D721Med (cell line): ENCODE results near the gene PDIA5.

Source experiments
- DNase-seq: peaks from one replicate; pipeline ENCODE4 v3.0.0; 2011; ENCODE audit warnings: low spot score; ENCODE audit not compliant: insufficient read length
- FAIRE-seq: peaks from 2 replicates; lab custom pipeline; 2011; peaks lifted over from hg19 to GRCh38; lab: Jason Lieb, UNC
- TF ChIP-seq, protein P1 (sequence below): IDR thresholded peaks from 2 replicates; pipeline ENCODE4 v1.5.1; 2012; ENCODE audit warnings: mild to moderate bottlenecking, control low read depth; ENCODE audit not compliant: insufficient read depth; ENCODE audit errors: missing control alignments

PDIA5 gene

DNA sequence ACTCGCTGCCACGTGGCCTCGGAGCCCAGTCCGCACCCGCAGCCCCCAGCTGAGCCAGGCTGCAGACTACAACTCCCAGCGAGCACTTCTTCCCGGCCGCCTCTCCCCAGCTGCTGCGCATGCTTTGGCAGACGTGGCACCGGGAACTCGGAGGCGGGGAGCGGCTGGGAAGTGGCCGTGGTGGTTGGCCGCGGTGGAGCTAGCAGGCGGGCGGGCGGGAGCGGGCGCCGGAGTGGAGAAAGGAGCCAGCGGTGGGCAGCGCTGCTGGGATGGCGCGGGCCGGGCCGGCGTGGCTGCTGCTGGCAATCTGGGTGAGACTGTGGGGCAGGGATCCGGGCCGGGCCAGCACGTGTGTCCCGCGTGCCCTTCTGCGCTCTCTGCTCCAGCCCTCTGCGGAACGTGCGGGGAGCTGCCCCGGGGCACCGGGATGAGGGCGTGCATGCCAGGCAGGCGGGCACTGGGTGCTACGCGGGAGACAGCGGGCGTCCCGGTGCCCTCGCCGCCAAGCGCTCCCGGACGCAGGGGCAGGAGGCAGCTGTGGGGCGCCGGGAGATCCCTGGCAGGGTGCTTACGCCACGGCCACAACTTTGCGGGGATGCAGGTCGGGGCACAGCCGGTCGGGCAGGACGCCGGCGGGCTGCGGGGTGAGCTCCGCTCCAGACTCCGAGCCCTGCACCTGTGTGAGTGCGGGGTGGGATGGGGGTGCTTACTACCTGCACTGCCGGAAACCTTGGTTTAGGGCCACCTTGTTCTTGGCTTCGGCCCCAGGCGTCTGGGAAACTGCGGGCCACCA lies at the start of gene PDIA5:
PDIA5 (plus strand) TSS at position 130 of the 793 bp plus-strand sequence; CDS start at position 270, 140 bp downstream.
- DNase-seq (peak; percentile 88), FAIRE-seq (no peak)
- TF ChIP-seq, protein P1, sequence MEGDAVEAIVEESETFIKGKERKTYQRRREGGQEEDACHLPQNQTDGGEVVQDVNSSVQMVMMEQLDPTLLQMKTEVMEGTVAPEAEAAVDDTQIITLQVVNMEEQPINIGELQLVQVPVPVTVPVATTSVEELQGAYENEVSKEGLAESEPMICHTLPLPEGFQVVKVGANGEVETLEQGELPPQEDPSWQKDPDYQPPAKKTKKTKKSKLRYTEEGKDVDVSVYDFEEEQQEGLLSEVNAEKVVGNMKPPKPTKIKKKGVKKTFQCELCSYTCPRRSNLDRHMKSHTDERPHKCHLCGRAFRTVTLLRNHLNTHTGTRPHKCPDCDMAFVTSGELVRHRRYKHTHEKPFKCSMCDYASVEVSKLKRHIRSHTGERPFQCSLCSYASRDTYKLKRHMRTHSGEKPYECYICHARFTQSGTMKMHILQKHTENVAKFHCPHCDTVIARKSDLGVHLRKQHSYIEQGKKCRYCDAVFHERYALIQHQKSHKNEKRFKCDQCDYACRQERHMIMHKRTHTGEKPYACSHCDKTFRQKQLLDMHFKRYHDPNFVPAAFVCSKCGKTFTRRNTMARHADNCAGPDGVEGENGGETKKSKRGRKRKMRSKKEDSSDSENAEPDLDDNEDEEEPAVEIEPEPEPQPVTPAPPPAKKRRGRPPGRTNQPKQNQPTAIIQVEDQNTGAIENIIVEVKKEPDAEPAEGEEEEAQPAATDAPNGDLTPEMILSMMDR = no peak

DNA sequence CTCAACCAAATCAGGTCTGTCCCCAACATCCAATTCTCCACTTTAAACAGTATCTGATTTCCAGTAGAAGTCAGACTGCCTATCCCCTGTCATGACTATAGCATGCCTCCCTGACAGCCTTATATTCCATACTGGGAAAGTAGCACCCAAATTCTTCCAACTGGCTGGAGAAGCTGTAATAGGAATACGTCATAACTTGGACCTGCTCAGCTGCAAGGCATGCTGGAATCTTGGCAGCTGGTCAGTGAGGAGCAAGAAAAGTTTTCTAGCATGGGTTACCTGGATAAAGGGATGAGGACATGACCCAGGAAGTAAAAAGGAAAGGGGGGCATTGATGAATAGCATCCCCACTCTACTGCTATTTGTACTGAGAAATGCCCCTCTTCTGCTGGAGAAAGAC lies 48.1 kb upstream of the PDIA5 start:
- DNase-seq = no peak
- TF ChIP-seq, protein P1 = no peak
- no peak for FAIRE-seq

- TF ChIP-seq, protein P1 = no peak
Measured at GRCh38 chr3:123019161-123019560, 47.7 kb upstream of the PDIA5 start.

DNA sequence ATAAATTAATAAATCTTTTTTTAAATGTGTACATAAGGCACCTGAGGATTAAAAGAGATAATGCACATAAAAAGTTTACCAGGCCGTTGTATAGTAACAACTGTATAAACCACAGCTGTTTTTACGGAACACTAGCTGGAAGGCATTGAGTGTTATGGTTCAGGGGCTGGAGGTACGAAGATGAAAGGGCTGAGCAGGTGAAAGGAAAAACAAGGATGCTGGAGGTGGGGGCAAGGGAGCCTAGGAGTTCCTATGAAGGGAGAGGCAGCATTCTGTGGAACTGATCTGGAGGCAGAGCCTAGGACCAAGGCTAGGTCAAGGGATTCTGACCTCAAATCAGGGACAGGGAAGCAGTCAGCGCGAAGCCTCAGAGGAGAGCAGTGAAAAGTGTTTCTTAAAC lies 47.2 kb upstream of the PDIA5 start:
- no peak for FAIRE-seq
- TF ChIP-seq, protein P1 = no peak
- DNase-seq = no peak

More at GRCh38 chr3:123019161-123019560, 47.7 kb upstream of the PDIA5 start:
- FAIRE-seq (no peak), DNase-seq (no peak)

- FAIRE-seq = no peak
- no peak for DNase-seq
- TF ChIP-seq, protein P1 = no peak
Measured at GRCh38 chr3:123020709-123021108, 46.1 kb upstream of the PDIA5 start.

- DNase-seq = no peak
- no peak for FAIRE-seq
- TF ChIP-seq, protein P1 = no peak
Measured at GRCh38 chr3:123021388-123021787, 45.4 kb upstream of the PDIA5 start.

GRCh38 chr3:123021996-123022510 lies 44.8 kb upstream of the PDIA5 start:
- TF ChIP-seq, protein P1 = no peak
- DNase-seq (no peak), FAIRE-seq (peak; percentile 69)
